ENCODE data around the gene GJD3.

GJD3 gene

DNA sequence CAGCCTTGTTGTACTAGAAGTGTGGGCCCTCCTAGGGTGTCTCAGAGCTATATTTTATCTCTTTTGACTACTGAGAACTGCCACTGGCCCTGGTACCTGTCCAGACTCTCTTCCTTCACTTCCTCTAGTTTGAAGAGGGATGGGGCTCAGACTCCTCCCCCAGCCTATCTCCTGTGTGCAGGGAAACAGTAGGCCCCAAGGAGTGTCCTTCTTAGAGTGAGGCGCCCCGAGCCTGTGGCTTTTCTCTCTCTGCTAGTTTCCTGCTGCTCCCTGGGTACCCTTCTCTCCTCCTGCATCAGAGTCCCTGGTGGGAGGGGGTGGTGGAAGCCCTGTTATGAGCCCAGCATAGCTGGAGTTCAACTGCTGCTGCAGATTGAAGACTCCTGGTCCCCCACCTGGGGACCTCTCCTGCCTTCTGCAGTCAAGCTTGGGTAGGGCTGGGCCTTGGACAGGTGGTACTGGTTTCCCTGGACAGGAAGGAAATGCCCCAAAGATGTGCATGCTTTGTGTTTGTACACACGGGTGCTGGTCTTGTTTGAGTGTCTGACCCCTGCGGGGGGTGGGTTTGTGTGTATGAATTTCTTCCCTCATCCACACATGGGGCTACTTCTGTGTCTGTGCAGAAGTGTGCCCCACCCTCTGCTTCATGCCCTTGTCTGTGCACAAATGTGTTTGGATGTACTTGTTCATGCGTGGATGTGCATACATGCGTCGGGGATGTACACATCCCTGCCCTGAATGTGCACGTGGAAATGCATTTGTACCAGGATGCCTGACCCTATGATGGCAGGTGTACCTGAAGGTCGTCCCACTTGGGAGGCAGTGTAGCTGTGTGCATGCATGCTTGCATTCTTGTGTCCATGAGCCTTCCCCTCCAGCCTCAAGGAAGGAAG, 48.6 kb downstream of the GJD3 start:
- no peak for DNase-seq (ENCODE audit: low read depth)
- no peak overlapping the region for H3K4me3 ChIP-seq (ENCODE audit: low read depth, low read length)
- TF ChIP-seq, protein P1, sequence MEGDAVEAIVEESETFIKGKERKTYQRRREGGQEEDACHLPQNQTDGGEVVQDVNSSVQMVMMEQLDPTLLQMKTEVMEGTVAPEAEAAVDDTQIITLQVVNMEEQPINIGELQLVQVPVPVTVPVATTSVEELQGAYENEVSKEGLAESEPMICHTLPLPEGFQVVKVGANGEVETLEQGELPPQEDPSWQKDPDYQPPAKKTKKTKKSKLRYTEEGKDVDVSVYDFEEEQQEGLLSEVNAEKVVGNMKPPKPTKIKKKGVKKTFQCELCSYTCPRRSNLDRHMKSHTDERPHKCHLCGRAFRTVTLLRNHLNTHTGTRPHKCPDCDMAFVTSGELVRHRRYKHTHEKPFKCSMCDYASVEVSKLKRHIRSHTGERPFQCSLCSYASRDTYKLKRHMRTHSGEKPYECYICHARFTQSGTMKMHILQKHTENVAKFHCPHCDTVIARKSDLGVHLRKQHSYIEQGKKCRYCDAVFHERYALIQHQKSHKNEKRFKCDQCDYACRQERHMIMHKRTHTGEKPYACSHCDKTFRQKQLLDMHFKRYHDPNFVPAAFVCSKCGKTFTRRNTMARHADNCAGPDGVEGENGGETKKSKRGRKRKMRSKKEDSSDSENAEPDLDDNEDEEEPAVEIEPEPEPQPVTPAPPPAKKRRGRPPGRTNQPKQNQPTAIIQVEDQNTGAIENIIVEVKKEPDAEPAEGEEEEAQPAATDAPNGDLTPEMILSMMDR (IDR thresholded peaks at IDR 0.05; ENCODE audit: control insufficient read depth, extremely low read depth, insufficient read depth), result no peak

DNA sequence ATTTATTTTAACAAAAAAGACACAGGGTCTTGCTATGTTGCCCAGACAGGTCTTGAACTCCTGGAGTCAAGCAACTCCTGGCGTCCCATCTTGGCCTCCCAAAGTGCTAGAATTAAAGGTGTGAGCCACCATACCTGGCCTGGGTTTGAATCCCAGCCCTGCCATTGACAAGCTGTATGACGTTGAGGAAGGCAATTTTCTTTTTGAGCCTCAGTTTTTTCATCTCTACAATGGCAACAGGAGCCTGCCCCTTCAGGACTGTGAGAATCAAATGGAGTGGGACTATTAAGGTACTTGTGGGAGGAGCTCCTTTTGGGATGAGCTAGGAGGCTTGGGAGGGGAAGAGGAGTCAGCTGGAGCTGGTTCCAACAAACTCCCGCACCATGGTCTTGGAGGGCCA, 49.3 kb downstream of the GJD3 start:
- TF ChIP-seq, protein P1 (IDR thresholded peaks at IDR 0.05; ENCODE audit: control insufficient read depth, extremely low read depth, insufficient read depth), result no peak
- DNase-seq (ENCODE audit: low read depth), result no peak
- H3K4me3 ChIP-seq (ENCODE audit: low read depth, low read length), result no peak overlapping the region

DNA sequence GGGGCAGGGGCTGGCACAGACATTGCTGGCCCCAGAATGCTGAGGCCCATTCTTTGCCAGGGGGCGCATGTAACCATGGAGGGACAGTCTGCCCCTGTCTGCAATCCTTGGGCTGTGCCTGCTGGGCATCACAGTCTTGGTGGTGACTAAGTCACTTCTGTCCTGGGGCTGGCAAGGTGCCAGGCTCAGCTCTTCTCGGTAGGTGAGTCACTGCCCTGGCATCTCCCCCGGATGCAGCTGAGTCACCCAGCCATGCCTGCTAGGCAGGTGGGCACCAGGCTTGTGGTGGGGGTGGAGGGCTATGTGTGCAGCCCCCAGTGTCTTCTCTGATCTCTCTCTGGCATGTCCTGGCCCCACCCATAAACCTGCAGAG, 50.0 kb downstream of the GJD3 start:
- H3K4me3 ChIP-seq (ENCODE audit: low read depth, low read length), result no peak overlapping the region
- TF ChIP-seq, protein P1 (IDR thresholded peaks at IDR 0.05; ENCODE audit: control insufficient read depth, extremely low read depth, insufficient read depth), result no peak
- DNase-seq (ENCODE audit: low read depth), result peak; percentile 79

DNA sequence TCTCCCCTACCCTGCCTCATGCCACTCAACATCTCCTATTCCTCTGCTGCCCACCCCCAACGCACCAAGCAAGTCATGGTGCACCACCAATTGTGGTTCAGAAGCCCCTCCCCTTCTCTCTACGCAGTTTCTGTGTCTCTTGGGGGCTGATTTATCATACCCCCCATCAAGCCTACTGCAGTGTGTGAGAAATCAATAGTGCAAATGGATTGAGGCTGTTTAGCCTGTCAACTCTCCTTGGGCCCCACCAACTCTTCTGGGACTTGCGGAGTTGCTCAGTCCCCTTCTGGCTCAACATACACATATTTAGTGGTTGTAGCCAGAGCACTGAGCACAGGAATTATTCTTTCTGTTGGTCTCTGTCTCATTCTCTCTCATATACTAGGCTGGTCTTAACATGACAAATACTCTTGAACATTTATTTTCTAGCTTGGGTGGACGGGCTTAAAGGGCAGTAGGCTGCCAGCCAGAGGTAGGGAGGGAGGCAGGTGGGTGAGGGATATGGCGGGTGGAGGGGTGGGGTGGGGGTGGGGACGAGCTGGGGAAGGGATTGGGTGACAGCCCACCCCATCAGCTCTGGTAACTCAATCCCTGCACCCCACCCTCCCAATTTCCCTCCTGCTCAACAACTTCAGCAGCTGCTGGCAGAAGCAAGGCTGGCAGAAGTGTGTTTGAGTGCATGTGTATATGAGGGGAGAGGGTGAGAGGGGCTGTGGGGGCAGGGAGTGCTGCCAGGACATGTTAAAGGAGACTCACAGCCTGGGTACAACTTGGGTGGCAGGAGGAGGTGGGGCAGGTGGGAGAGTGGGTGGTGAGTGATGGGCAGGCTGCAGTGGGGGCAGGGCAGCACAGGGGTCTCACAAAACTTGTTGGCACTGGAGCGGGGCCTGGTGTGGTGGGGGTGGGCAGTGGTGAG, 50.6 kb downstream of the GJD3 start:
- DNase-seq (ENCODE audit: low read depth), result no peak

More for the DNA sequence above, 50.6 kb downstream of the GJD3 start:
- no peak overlapping the region for H3K4me3 ChIP-seq (ENCODE audit: low read depth, low read length)
- TF ChIP-seq, protein P1 (IDR thresholded peaks at IDR 0.05; ENCODE audit: control insufficient read depth, extremely low read depth, insufficient read depth), result no peak
